Chondrocyte (in vitro differentiated cells): ENCODE measurements around the gene C1orf87. TPM values are rescaled to one million over a fixed set of nuclear protein-coding genes. Genes with fewer than 3 reads are reported as not detected.

ENCODE experiments used
- DNase-seq: peaks from one replicate; pipeline ENCODE4 v3.0.0; 2021; ENCODE audit warnings: mixed read lengths, low spot score
- H3K27ac Mint-ChIP-seq: one replicate; pipeline ENCODE4 v1.8.0; 2021; ENCODE audit warnings: mild to moderate bottlenecking, moderate library complexity, mixed read lengths; ENCODE audit not compliant: unreplicated experiment
- H3K27me3 Mint-ChIP-seq: 2 replicates; pipeline ENCODE4 v1.8.0; 2021; ENCODE audit warnings: low read depth, mixed read lengths
- H3K36me3 Mint-ChIP-seq: 2 replicates; pipeline ENCODE4 v1.8.0; 2021; ENCODE audit warnings: low read depth, mixed read lengths
- H3K4me1 Mint-ChIP-seq: 2 replicates; pipeline ENCODE4 v1.8.0; 2021; ENCODE audit warnings: low read depth, mild to moderate bottlenecking, mixed read lengths
- H3K4me3 Mint-ChIP-seq: one replicate; pipeline ENCODE4 v1.8.0; 2021; ENCODE audit warnings: mild to moderate bottlenecking, moderate library complexity, mixed read lengths; ENCODE audit not compliant: unreplicated experiment
- H3K9me3 Mint-ChIP-seq: 2 replicates; pipeline ENCODE4 v1.8.0; 2021; ENCODE audit warnings: low read depth, mixed read lengths
- CTCF ChIP-seq: fragments of 200-600 bp; sonication (generic); IDR thresholded peaks from 2 replicates; pipeline ENCODE4 v1.5.0; 2021; ENCODE audit warnings: antibody characterized with exemption, mild to moderate bottlenecking, moderate library complexity
- total RNA-seq: library from RNA; stranded (reverse); gene quantifications from 3 replicates; pipeline ENCODE4 v1.2.1, GENCODE V29; 2021

C1orf87 gene
- total RNA-seq, 1 donor from 2014 or later = not detected

GRCh38 chr1:60111716-60112115 is 38.1 kb upstream of the C1orf87 start:
- H3K4me1 Mint-ChIP-seq = peaks cover 11% of the 10 kb centered on the region
- H3K27ac Mint-ChIP-seq = no peak overlapping the region
- no peak for TF ChIP-seq CTCF
- no peak overlapping the region for H3K4me3 Mint-ChIP-seq
- peaks cover 4% of the 10 kb centered on the region for H3K9me3 Mint-ChIP-seq
- DNase-seq = no peak
- H3K36me3 Mint-ChIP-seq = peaks cover 1% of the 10 kb centered on the region
- no peaks in the 10 kb centered on the region for H3K27me3 Mint-ChIP-seq

GRCh38 chr1:60111118-60111517 is 37.5 kb upstream of the C1orf87 start:
- H3K27ac Mint-ChIP-seq = no peak overlapping the region
- no peak for DNase-seq
- peaks cover 4% of the 10 kb centered on the region for H3K9me3 Mint-ChIP-seq
- no peak for TF ChIP-seq CTCF
- no peak overlapping the region for H3K4me3 Mint-ChIP-seq
- no peaks in the 10 kb centered on the region for H3K27me3 Mint-ChIP-seq
- peaks cover 1% of the 10 kb centered on the region for H3K36me3 Mint-ChIP-seq
- peaks cover 11% of the 10 kb centered on the region for H3K4me1 Mint-ChIP-seq

- no peak overlapping the region for H3K4me3 Mint-ChIP-seq
- TF ChIP-seq CTCF = no peak
- peaks cover 1% of the 10 kb centered on the region for H3K36me3 Mint-ChIP-seq
- peaks cover 4% of the 10 kb centered on the region for H3K9me3 Mint-ChIP-seq
- no peak overlapping the region for H3K27ac Mint-ChIP-seq
- peaks cover 16% of the 10 kb centered on the region for H3K4me1 Mint-ChIP-seq
- no peak for DNase-seq
- no peaks in the 10 kb centered on the region for H3K27me3 Mint-ChIP-seq
Observed at GRCh38 chr1:60108196-60108595, 34.6 kb upstream of the C1orf87 start.

- Mint-ChIP-seq H3K9me3 (no peaks in the 10 kb centered on the region), H3K4me3 (no peak overlapping the region), H3K27me3 (no peaks in the 10 kb centered on the region), H3K27ac (no peak overlapping the region), H3K4me1 (peaks cover 44% of the 10 kb centered on the region), H3K36me3 (peaks cover 1% of the 10 kb centered on the region)
- DNase-seq = no peak
- no peak for TF ChIP-seq CTCF
Observed at GRCh38 chr1:60103186-60103585, 29.6 kb upstream of the C1orf87 start.

GRCh38 chr1:60102267-60103061 is 28.9 kb upstream of the C1orf87 start:
- H3K27ac Mint-ChIP-seq = no peak overlapping the region
- DNase-seq = no peak
- TF ChIP-seq CTCF = no peak
- no peaks in the 10 kb centered on the region for H3K9me3 Mint-ChIP-seq
- peaks cover 1% of the 10 kb centered on the region for H3K36me3 Mint-ChIP-seq
- peaks cover 40% of the 10 kb centered on the region for H3K4me1 Mint-ChIP-seq
- no peak overlapping the region for H3K4me3 Mint-ChIP-seq
- H3K27me3 Mint-ChIP-seq = no peaks in the 10 kb centered on the region
